ENCODE measurements around the gene ENTR1.
A peak's percentile ranks its signal among the peaks of the same experiment; 100 is the strongest.

The ENTR1 gene

DNA sequence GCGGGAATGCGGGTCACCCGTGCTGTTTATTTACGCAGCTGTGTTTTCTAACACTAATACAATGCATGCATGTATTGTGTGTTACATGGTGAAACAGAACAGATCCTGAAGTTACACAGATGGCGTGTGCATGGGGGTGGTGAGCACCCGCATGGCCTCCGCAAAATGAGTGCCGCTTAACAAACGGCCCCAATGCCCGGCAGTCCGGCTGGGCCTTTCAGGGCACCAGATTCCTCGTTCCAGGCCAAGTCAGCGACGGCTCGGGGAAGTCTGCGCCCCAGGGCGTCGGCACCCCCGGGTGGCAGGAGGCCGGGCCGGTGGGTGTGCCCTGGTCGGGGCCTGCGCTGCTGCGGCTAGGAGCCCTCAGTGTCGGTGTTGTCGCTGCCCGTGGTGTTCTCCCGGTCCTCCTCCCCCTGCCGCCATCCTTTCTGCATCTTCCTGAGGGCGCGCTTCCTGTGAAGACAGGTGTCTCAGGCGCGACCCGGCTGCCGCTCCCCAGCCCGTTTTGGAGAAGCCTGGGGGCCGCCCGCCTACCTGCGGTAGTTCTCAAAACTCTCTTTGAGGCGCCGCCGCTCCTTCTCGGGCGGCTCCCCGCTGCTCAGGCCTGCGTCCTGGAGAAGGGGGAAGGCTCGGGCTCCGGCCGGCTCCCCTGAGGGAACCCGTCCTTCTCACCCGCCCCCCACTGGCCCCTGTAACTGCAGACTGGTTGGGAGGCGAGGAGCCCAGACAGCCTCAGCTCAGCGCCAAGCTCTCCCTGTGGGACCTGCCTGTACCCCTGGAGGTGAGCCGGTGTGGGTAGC lies 46.3 kb downstream of the ENTR1 start:
- DNase-seq = no peak
- TF ChIP-seq, protein P1, sequence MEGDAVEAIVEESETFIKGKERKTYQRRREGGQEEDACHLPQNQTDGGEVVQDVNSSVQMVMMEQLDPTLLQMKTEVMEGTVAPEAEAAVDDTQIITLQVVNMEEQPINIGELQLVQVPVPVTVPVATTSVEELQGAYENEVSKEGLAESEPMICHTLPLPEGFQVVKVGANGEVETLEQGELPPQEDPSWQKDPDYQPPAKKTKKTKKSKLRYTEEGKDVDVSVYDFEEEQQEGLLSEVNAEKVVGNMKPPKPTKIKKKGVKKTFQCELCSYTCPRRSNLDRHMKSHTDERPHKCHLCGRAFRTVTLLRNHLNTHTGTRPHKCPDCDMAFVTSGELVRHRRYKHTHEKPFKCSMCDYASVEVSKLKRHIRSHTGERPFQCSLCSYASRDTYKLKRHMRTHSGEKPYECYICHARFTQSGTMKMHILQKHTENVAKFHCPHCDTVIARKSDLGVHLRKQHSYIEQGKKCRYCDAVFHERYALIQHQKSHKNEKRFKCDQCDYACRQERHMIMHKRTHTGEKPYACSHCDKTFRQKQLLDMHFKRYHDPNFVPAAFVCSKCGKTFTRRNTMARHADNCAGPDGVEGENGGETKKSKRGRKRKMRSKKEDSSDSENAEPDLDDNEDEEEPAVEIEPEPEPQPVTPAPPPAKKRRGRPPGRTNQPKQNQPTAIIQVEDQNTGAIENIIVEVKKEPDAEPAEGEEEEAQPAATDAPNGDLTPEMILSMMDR (IDR thresholded peaks at IDR 0.05; ENCODE audit: low read depth, low read length) = no peak
- H3K27ac ChIP-seq = peak overlapping the region; percentile 81
- peaks cover 15% of the 10 kb centered on the region for H3K36me3 ChIP-seq
- peaks cover 3% of the 10 kb centered on the region for H3K9me3 ChIP-seq (ENCODE audit: severe bottlenecking)
- H3K27me3 ChIP-seq (ENCODE audit: insufficient read depth, low read depth, severe bottlenecking) = no peaks in the 10 kb centered on the region
- H3K4me3 ChIP-seq (ENCODE audit: low read depth, low read length) = no peak overlapping the region

GRCh38 chr9:136363106-136363948 lies 47.1 kb downstream of the ENTR1 start, which contains the start of gene DNLZ:
Gene DNLZ (minus strand): TSS chr9:136363744. CDS start chr9:136363714, 30 bp downstream.
- TF ChIP-seq, protein P1 (IDR thresholded peaks at IDR 0.05; ENCODE audit: low read depth, low read length) = peak; percentile 92
- Histone ChIP-seq H3K36me3 (peaks cover 21% of the 10 kb centered on the region), H3K27ac (peak within 1 kb of the TSS; percentile 81), H3K27me3 (ENCODE audit: insufficient read depth, low read depth, severe bottlenecking) (no peaks in the 10 kb centered on the region), H3K9me3 (ENCODE audit: severe bottlenecking) (peaks cover 3% of the 10 kb centered on the region), H3K4me3 (ENCODE audit: low read depth, low read length) (peak within 1 kb of the TSS; percentile 58)
- peak; percentile 97 for DNase-seq

- Histone ChIP-seq H3K27ac (no peak overlapping the region), H3K4me3 (ENCODE audit: low read depth, low read length) (no peak overlapping the region), H3K9me3 (ENCODE audit: severe bottlenecking) (peaks cover 3% of the 10 kb centered on the region)
Observed at GRCh38 chr9:136362450-136362784, 48.0 kb downstream of the ENTR1 start.

DNA sequence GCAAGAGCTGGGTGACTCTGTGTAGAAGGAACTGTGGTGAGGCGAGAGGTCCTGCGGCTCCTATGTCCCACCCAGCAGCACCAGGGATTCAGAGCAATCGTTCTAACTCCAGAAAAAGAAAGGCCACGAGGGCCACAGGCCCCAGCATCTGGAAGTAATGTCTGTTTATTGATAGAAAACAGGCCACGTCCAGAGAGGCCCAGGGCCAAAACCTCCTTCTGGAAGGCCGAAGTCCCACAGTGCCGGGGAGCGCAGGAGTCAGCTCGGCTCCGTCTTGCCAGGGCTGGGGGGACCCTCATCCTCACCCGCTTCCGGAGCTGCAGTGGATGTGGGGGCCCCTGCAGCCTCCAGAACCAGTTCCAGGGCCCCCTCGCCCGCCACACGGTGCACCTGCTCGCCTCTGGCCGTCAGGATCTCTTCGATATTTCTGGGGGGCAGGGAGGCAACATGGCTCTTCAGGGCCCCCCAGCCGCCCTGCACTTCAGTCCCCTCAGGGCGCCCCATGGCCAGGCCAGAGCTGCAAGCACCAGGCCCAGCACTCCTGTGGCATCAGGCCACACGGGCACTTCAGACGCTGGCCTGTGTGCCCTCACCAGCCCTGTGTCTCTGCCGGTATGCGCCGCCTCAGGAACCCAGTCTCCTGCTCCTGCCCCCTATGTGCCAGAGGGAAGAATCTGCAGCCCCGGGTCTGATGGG lies 48.5 kb downstream of the ENTR1 start:
- H3K4me3 ChIP-seq (ENCODE audit: low read depth, low read length) = no peak overlapping the region
- no peaks in the 10 kb centered on the region for H3K27me3 ChIP-seq (ENCODE audit: insufficient read depth, low read depth, severe bottlenecking)
- DNase-seq = no peak
- no peak overlapping the region for H3K27ac ChIP-seq
- H3K9me3 ChIP-seq (ENCODE audit: severe bottlenecking) = peaks cover 3% of the 10 kb centered on the region
- TF ChIP-seq, protein P1 (IDR thresholded peaks at IDR 0.05; ENCODE audit: low read depth, low read length) = no peak
- H3K36me3 ChIP-seq = peaks cover 31% of the 10 kb centered on the region

More at GRCh38 chr9:136362450-136362784, 48.0 kb downstream of the ENTR1 start:
- no peak for DNase-seq
- H3K27me3 ChIP-seq (ENCODE audit: insufficient read depth, low read depth, severe bottlenecking) = no peaks in the 10 kb centered on the region
- TF ChIP-seq, protein P1 (IDR thresholded peaks at IDR 0.05; ENCODE audit: low read depth, low read length) = no peak
- peaks cover 29% of the 10 kb centered on the region for H3K36me3 ChIP-seq

GRCh38 chr9:136361047-136361753 lies 49.2 kb downstream of the ENTR1 start:
- Histone ChIP-seq H3K9me3 (ENCODE audit: severe bottlenecking) (peaks cover 3% of the 10 kb centered on the region), H3K27me3 (ENCODE audit: insufficient read depth, low read depth, severe bottlenecking) (no peaks in the 10 kb centered on the region), H3K27ac (no peak overlapping the region), H3K36me3 (peaks cover 32% of the 10 kb centered on the region), H3K4me3 (ENCODE audit: low read depth, low read length) (no peak overlapping the region)
- TF ChIP-seq, protein P1 (IDR thresholded peaks at IDR 0.05; ENCODE audit: low read depth, low read length) = no peak
- DNase-seq = no peak

Measured in WERI-Rb-1 (cell line).